Jurkat, Clone E6-1 (cell line): ENCODE results near the gene TLNRD1.

Experiments
- DNase-seq: peaks from one replicate; pipeline ENCODE4 v3.0.0-alpha.2; 2011; ENCODE audit warnings: low read depth, low spot score
- H3K4me3 ChIP-seq: 2 replicates; pipeline ENCODE4 v1.5.1; 2011; ENCODE audit warnings: mild to moderate bottlenecking, low read length, control low read depth, moderate library complexity

Gene TLNRD1

GRCh38 chr15:81021321-81021720 is 20.6 kb downstream of the TLNRD1 start:
- no peak overlapping the region for H3K4me3 ChIP-seq
- no peak for DNase-seq

DNA sequence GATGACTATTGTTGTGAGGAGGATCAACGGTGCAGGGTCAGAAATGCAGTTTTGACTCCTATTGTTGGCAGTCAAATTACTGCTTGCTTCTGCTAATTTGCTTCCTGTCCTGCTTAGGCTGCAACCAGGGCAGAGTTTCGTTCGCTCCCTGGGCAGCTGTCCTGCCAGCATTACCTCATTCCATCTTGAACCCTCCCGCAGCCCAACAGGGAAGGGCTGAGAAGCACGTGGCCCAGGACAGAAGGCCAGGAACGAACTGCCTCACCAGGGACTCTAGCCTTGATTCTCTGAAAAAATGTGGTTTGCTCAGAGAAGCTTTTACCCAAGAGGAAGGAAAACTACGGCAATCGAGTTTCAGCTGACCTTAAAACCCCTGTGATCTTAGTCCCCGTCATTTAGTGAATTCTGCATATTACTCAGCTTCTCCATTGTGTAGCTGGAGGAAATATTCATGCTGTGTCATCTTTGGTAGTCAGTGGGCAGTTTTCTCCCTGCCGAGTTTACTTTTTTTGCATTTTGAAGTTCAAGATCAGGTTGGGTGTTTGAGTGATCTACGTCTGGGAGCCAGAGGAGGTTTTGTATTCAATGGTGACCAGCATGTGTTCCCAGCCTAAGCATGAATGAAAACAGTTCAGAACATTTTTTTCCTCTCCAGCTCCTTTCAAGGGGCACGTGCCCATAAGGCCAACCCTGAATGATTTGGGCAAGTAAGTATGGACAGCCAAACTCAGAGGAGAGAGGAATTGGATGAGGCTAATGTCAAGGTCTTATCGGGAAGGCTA is 23.0 kb downstream of the TLNRD1 start:
- DNase-seq: no peak
- no peak overlapping the region for H3K4me3 ChIP-seq

GRCh38 chr15:81024265-81024872 is 23.6 kb downstream of the TLNRD1 start:
- no peak overlapping the region for H3K4me3 ChIP-seq

GRCh38 chr15:81024936-81025335 is 24.2 kb downstream of the TLNRD1 start:
- H3K4me3 ChIP-seq: no peak overlapping the region
- no peak for DNase-seq

More at GRCh38 chr15:81024265-81024872, 23.6 kb downstream of the TLNRD1 start:
- DNase-seq: no peak

- no peak overlapping the region for H3K4me3 ChIP-seq
- DNase-seq: no peak
Measured at GRCh38 chr15:81025721-81026370, 25.1 kb downstream of the TLNRD1 start.

GRCh38 chr15:81026836-81027599 is 26.3 kb downstream of the TLNRD1 start:
- no peak for DNase-seq
- H3K4me3 ChIP-seq: no peak overlapping the region

DNA sequence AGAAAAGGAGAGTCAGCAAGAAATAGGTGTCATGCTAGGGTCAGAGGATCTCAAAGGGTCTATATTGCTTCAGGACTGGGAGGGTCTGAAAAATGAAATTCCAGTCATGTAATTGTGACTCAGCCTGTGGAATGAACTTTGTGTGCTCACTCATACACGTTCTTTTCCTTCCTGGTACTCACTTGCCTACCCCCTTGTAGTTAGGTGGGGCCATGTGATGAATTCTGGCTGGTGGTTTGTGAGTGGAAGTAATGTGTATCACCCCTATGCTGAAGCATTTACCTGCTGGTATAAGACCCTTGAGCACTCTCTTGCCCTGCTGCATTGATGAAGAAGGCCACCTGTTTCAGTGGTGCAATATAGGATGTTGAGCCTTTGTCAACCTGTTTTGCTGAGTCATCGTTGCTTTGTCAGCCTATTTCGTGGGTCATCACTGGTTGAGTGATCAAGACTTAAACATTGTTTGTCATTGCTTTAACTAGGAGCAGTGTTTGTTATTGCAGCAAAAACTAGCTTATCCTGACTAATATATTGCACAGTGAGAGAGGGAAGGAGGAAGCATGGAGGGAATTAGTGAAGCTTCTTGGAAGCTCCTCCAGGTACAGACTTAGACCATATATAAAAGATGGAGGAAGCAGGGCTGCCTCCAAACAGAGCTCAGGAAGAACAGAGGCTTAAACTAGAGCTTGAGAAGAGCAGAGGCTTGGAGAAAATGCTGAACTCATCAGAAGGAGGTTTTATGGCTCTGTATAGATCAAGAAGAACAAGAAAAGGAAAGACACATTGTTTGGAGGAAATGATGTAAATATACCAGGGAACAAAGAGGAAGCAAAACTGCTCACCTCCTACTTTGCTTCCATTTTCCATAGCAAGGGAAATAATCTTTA is 28.9 kb downstream of the TLNRD1 start:
- H3K4me3 ChIP-seq: no peak overlapping the region
- no peak for DNase-seq

- H3K4me3 ChIP-seq: no peak overlapping the region
- DNase-seq: no peak
Measured at GRCh38 chr15:81030301-81030750, 29.6 kb downstream of the TLNRD1 start.

GRCh38 chr15:81031203-81031602 is 30.5 kb downstream of the TLNRD1 start:
- H3K4me3 ChIP-seq: no peak overlapping the region
- no peak for DNase-seq

DNA sequence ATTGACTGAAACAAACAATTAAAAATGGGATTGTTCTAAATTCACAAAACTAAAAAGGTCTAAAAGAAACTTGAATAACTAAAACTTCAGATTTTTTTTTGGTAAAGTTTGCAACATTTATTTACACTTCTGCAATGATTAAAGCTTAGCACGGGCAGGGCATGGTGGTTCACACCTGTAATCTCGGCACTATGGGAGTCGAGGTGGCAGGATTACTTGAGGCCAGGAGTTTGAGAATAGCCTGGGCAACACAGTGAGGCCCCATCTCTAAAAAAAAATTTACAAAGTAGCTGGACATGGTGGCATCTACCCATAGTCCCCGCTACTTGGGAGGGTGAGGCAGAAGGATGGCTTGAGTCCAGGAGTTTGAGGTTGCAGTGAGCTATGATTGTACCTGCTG is 31.6 kb downstream of the TLNRD1 start:
- no peak overlapping the region for H3K4me3 ChIP-seq
- DNase-seq: no peak

DNA sequence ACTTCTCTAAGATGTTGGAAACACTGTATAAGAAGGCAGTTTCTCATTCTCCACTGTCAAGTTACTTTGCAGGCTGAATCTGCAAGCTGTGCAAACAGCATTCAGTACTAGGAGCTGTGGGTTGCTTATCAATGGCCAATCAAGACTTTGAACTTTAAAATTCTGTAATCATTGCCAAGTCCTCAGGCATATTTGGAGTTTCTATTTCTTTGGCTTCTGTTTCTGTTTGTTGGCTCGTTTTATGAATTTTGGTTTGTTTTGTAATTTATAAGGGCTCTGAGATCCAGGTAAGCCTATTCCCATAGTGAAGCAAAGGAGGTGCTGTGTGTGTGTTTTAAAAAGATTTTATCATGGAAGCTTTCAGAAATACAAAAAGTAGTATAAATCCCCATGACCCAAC is 32.1 kb downstream of the TLNRD1 start:
- DNase-seq: no peak
- H3K4me3 ChIP-seq: no peak overlapping the region

DNA sequence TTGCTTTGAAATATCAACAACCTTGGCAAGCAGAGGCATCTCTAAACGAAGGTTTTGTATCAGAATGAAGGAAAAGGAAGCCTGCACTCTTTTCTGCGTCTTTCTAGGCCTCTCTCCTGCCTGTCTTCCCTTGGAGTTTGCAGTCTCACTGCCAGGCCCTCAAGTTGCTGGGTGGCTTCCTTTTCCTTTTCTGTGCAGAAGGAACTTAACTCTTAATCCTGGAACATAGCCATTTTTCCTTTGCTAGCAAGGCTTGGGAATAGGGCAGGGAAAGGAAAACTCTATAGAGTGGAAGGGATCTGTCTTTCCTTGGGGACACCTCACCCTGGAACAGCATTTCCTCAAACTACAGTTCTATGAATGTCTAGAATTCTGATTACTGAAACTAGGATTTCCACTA is 32.8 kb downstream of the TLNRD1 start:
- no peak for DNase-seq

DNA sequence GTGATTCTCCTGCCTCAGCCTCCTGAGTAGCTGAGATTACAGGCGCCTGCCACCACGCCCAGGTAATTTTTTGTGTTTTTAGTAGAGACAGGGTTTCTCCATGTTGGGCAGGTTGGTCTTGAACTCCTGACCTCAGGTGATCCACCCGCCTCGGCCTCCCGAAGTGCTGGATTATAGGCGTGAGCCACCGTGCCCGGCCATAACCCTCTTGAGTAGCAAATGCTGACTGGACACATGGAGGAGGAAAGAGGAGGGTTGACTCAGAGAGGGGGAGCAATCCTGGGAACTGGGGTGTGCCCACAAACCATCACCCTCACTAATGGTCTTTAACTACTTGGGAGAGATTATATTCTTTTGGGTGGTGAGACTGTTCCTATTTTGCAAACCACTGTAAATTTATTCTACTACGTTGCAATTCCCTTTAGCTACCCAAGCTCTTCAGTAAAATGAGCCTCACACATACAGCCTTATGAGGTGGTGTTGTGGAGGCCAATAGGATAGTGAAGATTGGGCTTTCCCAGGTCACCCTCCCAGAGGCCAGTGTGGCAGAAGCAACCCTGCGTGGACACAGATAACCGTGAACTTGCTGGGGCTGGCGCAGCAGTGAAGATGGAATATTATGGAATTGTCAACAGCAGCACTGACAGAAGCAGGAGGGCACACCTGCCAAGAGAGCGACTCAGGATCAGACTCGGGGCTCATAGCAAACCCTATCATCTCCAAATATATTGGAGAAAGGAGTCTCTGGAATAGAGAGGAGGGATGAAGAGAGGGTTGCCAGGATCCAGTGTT is 37.4 kb downstream of the TLNRD1 start:
- H3K4me3 ChIP-seq: no peak overlapping the region
- DNase-seq: no peak

More for the DNA sequence above, 32.8 kb downstream of the TLNRD1 start:
- no peak overlapping the region for H3K4me3 ChIP-seq

GRCh38 chr15:81038975-81039607 is 38.4 kb downstream of the TLNRD1 start:
- H3K4me3 ChIP-seq: no peak overlapping the region
- no peak for DNase-seq

DNA sequence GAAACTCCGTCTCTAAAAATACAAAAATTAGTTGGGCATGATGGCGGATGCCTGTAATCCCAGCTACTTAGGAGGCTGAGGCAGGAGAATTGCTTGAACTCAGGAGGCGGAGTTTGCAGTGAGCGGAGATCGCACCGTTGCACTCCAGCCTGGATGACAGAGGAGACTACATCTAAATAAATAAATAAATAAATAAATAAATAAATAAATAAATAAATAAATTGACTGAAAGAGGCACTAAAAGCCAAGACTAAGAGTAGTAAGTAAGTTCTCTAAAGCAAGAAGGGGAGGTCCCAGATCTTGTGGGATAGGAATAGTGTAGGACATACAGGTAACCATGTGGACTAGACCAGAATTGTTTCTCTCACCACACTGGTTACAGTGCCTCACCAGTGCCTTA is 40.0 kb downstream of the TLNRD1 start:
- H3K4me3 ChIP-seq: no peak overlapping the region
- no peak for DNase-seq

DNA sequence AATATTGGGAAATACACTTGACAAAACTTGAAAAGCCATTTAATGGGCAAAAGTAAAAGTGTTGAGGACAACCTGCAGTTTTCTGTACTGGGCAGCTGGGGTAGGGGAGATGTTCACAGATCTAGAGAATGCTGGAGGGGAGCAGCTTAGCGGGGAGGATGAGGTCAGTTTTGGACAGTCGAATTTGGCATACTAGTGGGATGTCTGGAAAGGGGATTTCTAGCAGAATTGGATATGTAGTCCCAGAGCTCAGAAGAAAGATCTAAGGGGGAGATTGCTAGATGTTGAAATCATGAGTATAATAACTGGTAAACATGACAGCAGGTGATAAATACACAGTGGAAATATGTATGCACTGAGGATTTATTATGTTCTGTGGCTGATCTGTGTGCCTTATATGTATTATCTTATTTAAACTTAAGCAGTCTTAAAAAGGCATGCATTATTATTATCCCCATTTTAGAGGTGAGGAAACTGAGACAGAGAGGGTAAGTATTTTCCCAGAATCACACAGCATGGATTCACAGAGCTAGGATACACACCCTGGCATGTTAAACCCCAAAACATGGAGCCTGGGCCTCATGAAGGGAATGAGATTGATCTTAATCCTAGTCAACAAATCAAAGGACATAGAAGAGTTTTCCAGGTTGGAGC is 42.7 kb downstream of the TLNRD1 start:
- no peak overlapping the region for H3K4me3 ChIP-seq
- no peak for DNase-seq
